SK-N-MC (cell line): ENCODE data around the gene NDUFAF2.

ENCODE experiments used
- EZH2 ChIP-seq: fragments of 200-600 bp; sonication (generic); IDR thresholded peaks from one replicate; pipeline ENCODE4 v1.6.1; 2017; ENCODE audit warnings: antibody characterized with exemption
- POLR2AphosphoS5 ChIP-seq: IDR thresholded peaks from 2 replicates; pipeline ENCODE4 v1.6.1; 2012; ENCODE audit warnings: mild to moderate bottlenecking, low read depth, low read length, borderline replicate concordance

DNA sequence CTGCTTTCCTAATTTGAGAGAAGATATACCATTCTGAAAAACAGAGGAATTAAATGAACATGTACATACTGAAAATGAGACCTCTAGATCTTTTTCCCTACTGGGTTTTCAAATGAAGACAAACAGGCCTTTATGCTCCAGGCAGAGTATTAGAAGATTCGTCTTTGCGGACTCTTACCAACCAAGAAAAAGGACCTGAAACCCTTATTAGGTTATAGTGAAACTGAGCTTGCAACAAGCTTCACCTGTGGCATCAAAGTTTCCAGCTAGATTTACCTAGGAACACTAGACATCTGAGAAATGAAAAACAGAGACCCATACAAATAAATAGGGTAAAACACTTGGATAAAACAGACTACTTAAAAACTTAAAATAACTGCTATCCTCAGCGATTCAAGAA, 171.0 kb downstream of the NDUFAF2 start:
- no peak for TF ChIP-seq EZH2
- no peak for TF ChIP-seq POLR2AphosphoS5
